Thyroid gland (tissue), 4 donors: ENCODE results near the gene MALL.
"Not testable (repeated sequence)": the region's sequence is repeated elsewhere in the genome, so short reads cannot be mapped to it uniquely, and the experiment has no call there.

Source experiments
- CTCF ChIP-seq, 6 experiments: fragments of 200-600 bp in 3 of 6; fragments of 450-650 bp in 3 of 6; sonication (generic) in 3 of 6; IDR thresholded peaks; one replicate each; pipeline ENCODE4 v1.5.1; 2016 to 2019; ENCODE audit warnings: antibody characterized with exemption in 6 of 6, mild to moderate bottlenecking in 2 of 6, inconsistent platforms in 1 of 6, moderate library complexity in 1 of 6
- POLR2A ChIP-seq, 2 donors: fragments of 450-650 bp; IDR thresholded peaks; one replicate each; pipeline ENCODE4 v1.6.1; 2017; ENCODE audit warnings: antibody characterized with exemption in 2 of 2, mild to moderate bottlenecking in 2 of 2, moderate library complexity in 1 of 2

- TF ChIP-seq CTCF, POLR2A (IDR thresholded peaks at IDR 0.05): not testable (repeated sequence)
These were observed 73.5 kb downstream of the MALL start for GRCh38 chr2:110041941-110042660.
